Upper lobe of right lung (tissue), 1 donor: ENCODE results near the gene CYP17A1. TPM values are rescaled to one million over a fixed set of nuclear protein-coding genes. Genes with fewer than 3 reads are reported as not detected.

Experiments used
- ATAC-seq: fragments of 200-7000 bp; cut with Tn5 transposase; one replicate; pipeline ENCODE4 v1.9.1; 2020; ENCODE audit warnings: mild to moderate bottlenecking, moderate library complexity
- DNase-seq: peaks from one replicate; pipeline ENCODE4 v3.0.0-alpha.2; 2020
- H3K27ac ChIP-seq: fragments of 200-600 bp; one replicate; pipeline ENCODE4 v1.8.0; 2022
- H3K27me3 ChIP-seq: fragments of 200-600 bp; one replicate; pipeline ENCODE4 v1.8.0; 2022; ENCODE audit warnings: mild to moderate bottlenecking
- H3K36me3 ChIP-seq: fragments of 200-600 bp; one replicate; pipeline ENCODE4 v1.8.0; 2022
- H3K4me1 ChIP-seq: fragments of 200-600 bp; one replicate; pipeline ENCODE4 v1.8.0; 2022
- H3K4me3 ChIP-seq: fragments of 200-600 bp; one replicate; pipeline ENCODE4 v1.8.0; 2022; ENCODE audit warnings: mild to moderate bottlenecking
- H3K9me3 ChIP-seq: fragments of 200-600 bp; one replicate; pipeline ENCODE4 v1.8.0; 2022
- CTCF ChIP-seq: fragments of 200-600 bp; IDR thresholded peaks from one replicate; pipeline ENCODE4 v1.8.0; 2022; ENCODE audit warnings: antibody characterized with exemption
- intact Hi-C: fragments of 100-400 bp; cut with DNase I; formaldehyde crosslinking; loops from one replicate; pipeline ENCODE4 v1.11.0; 2022
- total RNA-seq: library from RNA; stranded (reverse); fragmentation: NEBNext Ultra II Directional; extraction: Animal tissue kit (Norgen Biotek cat#: 25700); gene quantifications from one replicate; pipeline ENCODE4 v1.2.1, GENCODE V29; 2021
- donor health status: DM: no; HTN: yes; CAD: no; lungs with severe emphysema.

CYP17A1 gene
- total RNA-seq, 1 donor from 2014 or later, result 1.9 TPM

DNA sequence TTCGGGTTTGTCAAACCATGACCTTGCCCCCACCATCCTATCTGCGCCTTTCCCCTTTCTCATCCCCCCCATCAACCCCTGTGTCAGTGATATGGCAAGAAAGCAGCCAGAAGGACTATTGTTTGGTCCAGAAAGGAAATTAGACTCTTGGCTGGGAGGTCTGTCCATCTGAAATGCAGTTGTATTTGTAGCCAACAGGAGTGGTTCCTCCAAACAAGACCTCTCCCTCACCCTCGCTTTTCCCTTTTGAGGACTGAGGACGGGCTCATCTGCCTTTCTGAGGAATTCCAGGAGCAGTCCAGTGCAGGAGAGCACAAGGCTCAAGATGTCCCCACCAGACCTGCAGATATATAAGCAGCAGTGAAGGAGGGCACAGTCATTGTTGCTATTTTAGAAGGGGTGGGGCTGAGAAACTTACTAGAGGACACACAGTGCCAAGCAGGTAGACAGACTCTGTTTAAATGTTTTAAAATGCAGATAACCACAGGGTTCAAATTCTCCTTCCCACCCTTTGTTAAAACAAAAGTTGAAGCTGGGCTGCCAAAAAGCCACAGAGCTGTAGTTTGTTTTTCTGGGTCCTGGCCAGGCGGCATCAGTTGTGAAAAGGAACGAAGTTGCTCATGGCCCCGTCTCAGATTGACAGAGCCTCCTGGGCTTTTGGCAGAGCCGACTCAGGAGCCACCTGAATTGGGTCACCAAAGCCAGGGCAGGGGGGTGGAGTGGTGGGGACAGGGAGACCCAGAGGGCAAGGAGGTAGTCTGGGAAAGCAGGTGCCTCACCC lies 37.3 kb downstream of the CYP17A1 start:
- no peak for TF ChIP-seq CTCF
- Histone ChIP-seq H3K9me3 (no peaks in the 10 kb centered on the region), H3K4me3 (no peak overlapping the region), H3K27ac (peak overlapping the region; percentile 78), H3K36me3 (peaks cover 27% of the 10 kb centered on the region), H3K4me1 (peaks cover 66% of the 10 kb centered on the region), H3K27me3 (no peaks in the 10 kb centered on the region)
- no peak for ATAC-seq
- intact Hi-C loops, result no loop called here
- DNase-seq, result no peak

- Histone ChIP-seq H3K36me3 (peaks cover 27% of the 10 kb centered on the region), H3K27ac (peak overlapping the region; percentile 55), H3K27me3 (no peaks in the 10 kb centered on the region), H3K4me3 (no peak overlapping the region), H3K9me3 (no peaks in the 10 kb centered on the region), H3K4me1 (peaks cover 61% of the 10 kb centered on the region)
- DNase-seq, result peak; percentile 80
- intact Hi-C loops, result no loop called here
- ATAC-seq, result peak; percentile 95
- TF ChIP-seq CTCF, result no peak
These were observed 40.6 kb downstream of the CYP17A1 start for GRCh38 chr10:102796407-102797176.

- Histone ChIP-seq H3K9me3 (no peaks in the 10 kb centered on the region), H3K27ac (peak overlapping the region; percentile 55), H3K27me3 (no peaks in the 10 kb centered on the region), H3K36me3 (peaks cover 27% of the 10 kb centered on the region), H3K4me1 (peaks cover 54% of the 10 kb centered on the region), H3K4me3 (no peak overlapping the region)
- intact Hi-C loops, result no loop called here
- no peak for TF ChIP-seq CTCF
- ATAC-seq, result no peak
- no peak for DNase-seq
These were observed 41.5 kb downstream of the CYP17A1 start for GRCh38 chr10:102795453-102796406.

GRCh38 chr10:102791754-102792395 lies 45.3 kb downstream of the CYP17A1 start:
- no peak for TF ChIP-seq CTCF
- H3K36me3 ChIP-seq, result no peaks in the 10 kb centered on the region
- no peaks in the 10 kb centered on the region for H3K27me3 ChIP-seq
- intact Hi-C loops, result no loop called here
- DNase-seq (no peak), ATAC-seq (no peak)
- no peak overlapping the region for H3K27ac ChIP-seq
- H3K4me3 ChIP-seq, result no peak overlapping the region
- H3K9me3 ChIP-seq, result no peaks in the 10 kb centered on the region
- peaks cover 42% of the 10 kb centered on the region for H3K4me1 ChIP-seq

DNA sequence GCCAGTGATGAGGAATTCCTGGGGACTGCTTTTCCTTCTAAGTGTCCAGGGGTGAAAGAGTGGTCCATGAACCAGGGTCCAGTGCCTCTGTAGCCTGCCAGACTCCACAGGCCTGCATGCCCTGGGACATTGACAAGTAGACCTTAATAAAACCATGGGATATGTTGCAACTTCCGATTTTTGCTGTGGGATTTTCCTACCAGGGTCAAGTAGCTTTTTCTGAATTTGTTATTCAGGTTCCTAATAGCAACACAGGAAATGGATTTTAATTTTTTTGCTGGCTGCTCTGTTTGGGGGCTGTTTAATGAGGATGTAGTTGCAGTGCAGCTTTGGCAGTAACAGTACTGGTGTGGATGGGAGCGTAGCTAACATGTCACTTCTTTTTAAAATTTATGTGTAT lies 51.4 kb downstream of the CYP17A1 start:
- Histone ChIP-seq H3K4me3 (no peak overlapping the region), H3K27ac (peak overlapping the region; percentile 61), H3K9me3 (no peaks in the 10 kb centered on the region), H3K36me3 (no peaks in the 10 kb centered on the region), H3K27me3 (no peaks in the 10 kb centered on the region), H3K4me1 (peaks cover 63% of the 10 kb centered on the region)
- DNase-seq (no peak), ATAC-seq (peak; percentile 22)
- intact Hi-C loops, result no loop called here
- no peak for TF ChIP-seq CTCF
